ENCODE data around the gene PSG7. TPM values are rescaled to one million over a fixed set of nuclear protein-coding genes. Genes with fewer than 3 reads are reported as not detected.
"Not testable (repeated sequence)": the region's sequence is repeated elsewhere in the genome, so short reads cannot be mapped to it uniquely, and the experiment has no call there.

PSG7 gene
- total and polyA plus RNA-seq, 8 donors: not detected

DNA sequence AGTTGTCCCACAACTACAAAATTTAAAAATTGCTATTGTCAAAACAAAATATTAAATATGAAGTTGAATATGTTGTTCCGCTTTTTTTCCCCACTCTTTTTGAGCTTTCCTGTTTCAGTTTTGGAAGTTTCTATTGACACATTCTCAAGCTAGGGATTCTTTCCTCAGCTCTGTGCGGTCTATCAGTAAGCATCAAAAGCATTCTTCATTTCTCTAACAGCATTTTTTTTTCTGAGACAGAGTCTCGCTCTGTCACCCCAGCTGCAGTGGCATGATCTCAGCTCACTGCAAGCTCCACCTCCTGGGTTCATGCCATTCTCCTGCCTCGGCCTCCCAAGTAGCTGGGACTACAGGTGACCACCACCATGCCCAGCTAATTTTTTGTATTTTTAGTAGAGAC is 24.1 kb downstream of the PSG7 start:
- H3K36me3 ChIP-seq; H3K27ac ChIP-seq; H3K4me1 ChIP-seq; H3K4me3 ChIP-seq; H3K27me3 ChIP-seq; DNase-seq; intact Hi-C loops (cut with DNase I; ENCODE audit: low total_unique reads); H3K9me3 ChIP-seq: not testable (repeated sequence)
- 80 to 88% (median 81%) methylated on average over 4 of the region's 4 CpGs for WGBS, 5 donors

DNA sequence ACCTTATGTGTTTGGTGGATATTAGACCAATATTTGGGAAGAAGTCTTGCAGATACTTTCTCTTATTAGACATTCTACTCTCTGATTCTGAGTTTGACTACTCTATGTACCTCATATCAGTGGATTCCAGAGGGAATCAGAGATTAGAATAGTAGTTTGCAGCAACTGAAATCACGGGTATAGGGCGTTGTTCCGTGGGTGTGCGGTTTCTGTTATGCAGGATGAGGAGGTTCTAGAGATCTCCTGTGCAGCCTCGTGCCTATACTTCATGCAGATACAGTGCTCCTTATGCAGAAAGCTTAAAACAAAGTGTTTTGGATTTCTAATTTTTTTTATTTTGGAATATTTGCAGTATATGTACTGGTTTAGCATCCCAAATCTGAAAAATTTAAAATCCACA is 25.3 kb downstream of the PSG7 start:
- intact Hi-C loops (cut with DNase I; ENCODE audit: low total_unique reads); H3K27me3 ChIP-seq; H3K36me3 ChIP-seq; H3K9me3 ChIP-seq; DNase-seq; H3K27ac ChIP-seq; H3K4me3 ChIP-seq; H3K4me1 ChIP-seq: not testable (repeated sequence)
- 68 to 76% (median 74%) methylated on average over 5 of the region's 5 CpGs for WGBS, 5 donors

DNA sequence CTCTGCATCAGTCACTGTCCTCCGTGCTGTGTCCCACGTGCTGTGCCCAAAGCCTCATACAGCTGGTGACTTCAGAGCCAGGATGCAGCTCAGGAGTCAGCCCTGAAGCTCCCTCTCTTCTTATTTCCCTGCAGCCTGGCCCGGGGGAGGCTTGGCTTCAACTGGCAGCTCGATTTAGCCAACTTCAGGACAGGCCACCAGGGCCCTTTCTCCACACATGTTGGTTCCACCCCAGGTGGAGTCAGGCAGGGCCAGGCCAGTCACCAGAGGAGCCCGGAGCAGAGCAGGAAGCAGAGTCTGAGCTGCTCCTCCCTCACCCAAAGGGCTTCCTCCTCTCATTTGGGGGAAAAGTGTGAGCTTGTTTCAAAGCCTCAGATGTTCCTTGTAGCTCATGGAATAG is 30.8 kb downstream of the PSG7 start:
- H3K4me3 ChIP-seq; H3K27ac ChIP-seq; intact Hi-C loops (cut with DNase I; ENCODE audit: low total_unique reads); H3K9me3 ChIP-seq; H3K4me1 ChIP-seq; H3K27me3 ChIP-seq; H3K36me3 ChIP-seq; DNase-seq: not testable (repeated sequence)
- 56 to 74% (median 64%) methylated on average over 5 of the region's 5 CpGs for WGBS, 5 donors

DNA sequence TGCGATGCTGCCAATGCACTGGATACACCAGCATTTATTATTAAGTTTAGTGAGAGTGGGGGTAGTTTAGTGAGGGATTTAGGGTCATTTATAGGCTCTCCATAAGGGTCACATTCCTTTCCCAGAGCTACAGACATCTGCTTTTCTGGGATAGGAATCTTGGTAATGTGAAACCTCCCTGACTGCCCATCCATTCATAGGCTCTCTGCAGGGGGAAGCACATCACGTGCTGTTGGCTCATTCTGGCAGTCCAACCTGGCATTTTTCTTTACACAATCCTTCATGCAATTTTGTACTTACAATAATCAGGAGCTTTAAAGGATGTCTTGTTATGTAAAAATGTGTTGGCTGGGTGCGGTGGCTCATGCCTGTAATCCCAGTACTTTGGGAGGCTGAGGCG is 36.4 kb downstream of the PSG7 start:
- H3K27me3 ChIP-seq; H3K4me1 ChIP-seq; intact Hi-C loops (cut with DNase I; ENCODE audit: low total_unique reads); DNase-seq; H3K27ac ChIP-seq; H3K4me3 ChIP-seq; H3K9me3 ChIP-seq; H3K36me3 ChIP-seq: not testable (repeated sequence)
- 74 to 82% (median 79%) methylated on average over 4 of the region's 4 CpGs for WGBS, 5 donors

DNA sequence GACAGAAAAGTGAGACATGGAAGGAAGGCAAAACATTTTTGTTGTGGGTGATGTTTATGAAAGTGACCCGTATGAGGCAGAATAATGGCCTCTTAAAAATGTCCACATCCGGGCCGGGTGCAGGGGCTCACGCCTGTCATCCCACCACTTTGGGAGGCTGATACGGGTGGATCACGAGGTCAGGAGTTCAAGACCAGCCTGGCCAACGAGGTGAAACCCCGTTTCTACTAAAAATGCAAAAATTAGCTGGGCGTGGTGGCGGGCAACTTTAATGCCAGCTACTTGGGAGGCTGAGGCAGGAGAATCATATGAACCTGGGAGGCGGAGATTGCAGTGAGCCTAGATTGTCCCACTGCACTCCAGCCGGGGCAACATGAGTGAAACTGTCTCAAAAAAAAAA is 37.3 kb downstream of the PSG7 start:
- H3K4me3 ChIP-seq; H3K27ac ChIP-seq; H3K9me3 ChIP-seq; intact Hi-C loops (cut with DNase I; ENCODE audit: low total_unique reads); H3K4me1 ChIP-seq; H3K27me3 ChIP-seq; DNase-seq; H3K36me3 ChIP-seq: not testable (repeated sequence)
- 73 to 85% (median 82%) methylated on average over 12 of the region's 12 CpGs for WGBS, 5 donors

DNA sequence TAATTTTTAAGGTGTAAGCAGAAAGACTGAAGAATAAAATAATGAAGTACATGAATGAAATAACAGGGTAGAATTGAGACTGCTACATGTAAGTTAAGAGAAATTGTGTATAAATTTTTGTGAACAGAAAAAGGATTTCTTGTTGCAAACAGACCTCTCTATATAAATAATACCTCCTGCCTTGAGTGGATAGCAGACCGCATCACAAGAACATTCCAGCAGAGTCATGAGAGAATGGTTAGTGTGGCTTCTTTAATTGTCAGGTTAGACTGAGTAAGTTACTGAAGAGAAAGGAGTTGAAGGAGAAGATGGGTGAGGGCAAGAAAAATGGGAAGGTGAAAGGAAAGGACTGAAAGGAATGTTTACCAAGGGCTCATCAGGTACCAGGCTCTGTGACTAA is 37.9 kb downstream of the PSG7 start:
- H3K4me1 ChIP-seq; H3K36me3 ChIP-seq; H3K4me3 ChIP-seq; DNase-seq; H3K9me3 ChIP-seq; H3K27ac ChIP-seq; H3K27me3 ChIP-seq; intact Hi-C loops (cut with DNase I; ENCODE audit: low total_unique reads): not testable (repeated sequence)
- WGBS, 5 donors: 63 to 90% (median 84%) methylated on average over 1 of the region's 1 CpG

DNA sequence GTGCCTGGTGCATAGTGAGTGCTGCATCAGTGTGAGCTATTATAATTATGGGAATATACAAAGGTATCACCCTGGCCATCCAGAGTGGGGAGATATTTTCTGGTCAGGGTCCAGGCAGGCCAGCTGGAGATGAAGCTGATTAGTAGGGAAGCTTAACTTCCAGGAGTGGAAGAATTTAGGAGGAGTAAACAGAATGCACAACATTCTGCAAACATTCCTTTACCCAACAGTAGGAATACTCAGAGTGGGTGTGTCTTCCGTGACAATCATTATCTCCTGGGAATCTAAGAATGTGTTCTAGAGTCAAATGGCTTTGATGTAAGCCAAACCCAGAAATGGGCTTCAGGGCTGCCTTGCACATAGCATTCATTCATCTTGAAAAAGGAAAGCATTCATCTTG is 38.4 kb downstream of the PSG7 start:
- H3K27ac ChIP-seq; H3K4me3 ChIP-seq; intact Hi-C loops (cut with DNase I; ENCODE audit: low total_unique reads); H3K36me3 ChIP-seq; DNase-seq; H3K9me3 ChIP-seq; H3K27me3 ChIP-seq; H3K4me1 ChIP-seq: not testable (repeated sequence)
- WGBS, 5 donors: 29 to 54% (median 50%) methylated on average over 1 of the region's 1 CpG

- H3K4me3 ChIP-seq; H3K27ac ChIP-seq; H3K4me1 ChIP-seq; H3K27me3 ChIP-seq; intact Hi-C loops (cut with DNase I; ENCODE audit: low total_unique reads); H3K9me3 ChIP-seq; H3K36me3 ChIP-seq; DNase-seq: not testable (repeated sequence)
- 5 to 15% (median 7%) methylated on average over 1 of the region's 1 CpG for WGBS, 5 donors
Observed at GRCh38 chr19:42897729-42898128, 39.3 kb downstream of the PSG7 start.

GRCh38 chr19:42890446-42890845 is 46.6 kb downstream of the PSG7 start:
- intact Hi-C loops (cut with DNase I; ENCODE audit: low total_unique reads); H3K27me3 ChIP-seq: not testable (repeated sequence)

GRCh38 chr19:42887876-42888445 is 49.0 kb downstream of the PSG7 start:
- H3K27me3 ChIP-seq, DNase-seq: not testable (repeated sequence)

More at GRCh38 chr19:42890446-42890845, 46.6 kb downstream of the PSG7 start:
- H3K36me3 ChIP-seq, H3K4me1 ChIP-seq, DNase-seq, H3K4me3 ChIP-seq, H3K27ac ChIP-seq: not testable (repeated sequence)
- 84 to 88% (median 86%) methylated on average over 7 of the region's 7 CpGs for WGBS, 5 donors
- H3K9me3 ChIP-seq: peaks cover 0 to 16% (median 12%) of the 10 kb centered on the region in 4 donors

GRCh38 chr19:42882730-42883129 is 54.3 kb downstream of the PSG7 start:
- H3K27me3 ChIP-seq; H3K36me3 ChIP-seq; H3K27ac ChIP-seq; H3K4me1 ChIP-seq; DNase-seq; H3K4me3 ChIP-seq; H3K9me3 ChIP-seq; intact Hi-C loops (cut with DNase I; ENCODE audit: low total_unique reads): not testable (repeated sequence)
- WGBS, 5 donors: 78 to 84% (median 81%) methylated on average over 2 of the region's 2 CpGs

More at GRCh38 chr19:42887876-42888445, 49.0 kb downstream of the PSG7 start:
- peaks cover 0 to 14% (median 11%) of the 10 kb centered on the region in 4 donors for H3K9me3 ChIP-seq
- H3K4me3 ChIP-seq; H3K27ac ChIP-seq; H3K4me1 ChIP-seq; H3K36me3 ChIP-seq; intact Hi-C loops (cut with DNase I; ENCODE audit: low total_unique reads): not testable (repeated sequence)

GRCh38 chr19:42882010-42882409 is 55.0 kb downstream of the PSG7 start:
- H3K27me3 ChIP-seq; H3K27ac ChIP-seq; H3K4me1 ChIP-seq; H3K36me3 ChIP-seq; intact Hi-C loops (cut with DNase I; ENCODE audit: low total_unique reads); DNase-seq; H3K4me3 ChIP-seq; H3K9me3 ChIP-seq: not testable (repeated sequence)
- 19 to 61% (median 39%) methylated on average over 4 to 5 of the region's 5 CpGs for WGBS, 5 donors

Measured in stomach (tissue), 9 donors.